IPS-18c (cell line): ENCODE results near the gene TPBGL.

ENCODE experiments used
- H3K4me3 ChIP-seq: 2 replicates; pipeline ENCODE4 v1.7.0; 2013; ENCODE audit warnings: low read depth, mild to moderate bottlenecking, low read length, moderate library complexity; ENCODE audit not compliant: insufficient read depth
- H3K9me3 ChIP-seq: one replicate; pipeline ENCODE4 v1.6.1; 2013; ENCODE audit warnings: mild to moderate bottlenecking, low read length, moderate library complexity; ENCODE audit not compliant: control insufficient read depth, insufficient read depth

The TPBGL gene

DNA sequence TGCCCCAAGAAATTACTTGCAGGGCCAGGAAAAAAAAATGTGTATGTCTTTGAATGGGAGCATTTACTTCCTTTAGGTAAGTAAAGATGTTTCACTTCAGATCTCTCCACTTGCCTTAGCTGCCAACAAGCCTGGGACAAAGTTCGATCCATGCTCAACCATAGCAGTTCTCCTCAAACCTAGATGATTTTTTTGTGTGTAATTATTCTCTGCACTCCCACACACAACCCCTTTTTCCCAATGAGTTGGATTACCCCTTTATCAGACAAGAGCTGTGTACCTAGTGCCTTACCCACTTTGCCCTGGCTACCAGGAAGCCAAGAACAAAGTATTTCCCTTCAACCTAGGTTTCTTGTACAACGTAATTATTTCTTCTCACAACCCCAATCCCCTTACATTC is 35.6 kb downstream of the TPBGL start:
- Histone ChIP-seq H3K4me3 (no peak overlapping the region), H3K9me3 (no peaks in the 10 kb centered on the region)

DNA sequence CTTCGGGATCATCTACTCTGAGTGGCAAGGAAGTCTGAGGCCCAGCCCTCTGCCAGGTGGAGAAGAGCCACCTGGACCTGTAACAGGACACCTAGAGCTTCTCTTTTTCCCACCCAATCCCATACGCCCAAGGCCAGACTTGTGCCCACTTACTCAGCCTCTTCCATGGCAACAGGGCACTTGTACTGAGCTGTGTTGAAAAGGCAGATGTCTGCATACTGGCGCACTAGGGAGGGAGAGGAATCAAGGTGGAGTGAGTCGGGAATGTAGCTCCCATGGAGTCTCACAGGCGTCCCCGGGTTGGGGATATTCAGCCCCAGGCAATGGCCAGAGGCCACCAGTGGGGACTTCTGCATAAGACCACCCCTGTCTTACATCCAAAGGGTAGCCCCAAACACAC is 36.1 kb downstream of the TPBGL start:
- no peaks in the 10 kb centered on the region for H3K9me3 ChIP-seq

DNA sequence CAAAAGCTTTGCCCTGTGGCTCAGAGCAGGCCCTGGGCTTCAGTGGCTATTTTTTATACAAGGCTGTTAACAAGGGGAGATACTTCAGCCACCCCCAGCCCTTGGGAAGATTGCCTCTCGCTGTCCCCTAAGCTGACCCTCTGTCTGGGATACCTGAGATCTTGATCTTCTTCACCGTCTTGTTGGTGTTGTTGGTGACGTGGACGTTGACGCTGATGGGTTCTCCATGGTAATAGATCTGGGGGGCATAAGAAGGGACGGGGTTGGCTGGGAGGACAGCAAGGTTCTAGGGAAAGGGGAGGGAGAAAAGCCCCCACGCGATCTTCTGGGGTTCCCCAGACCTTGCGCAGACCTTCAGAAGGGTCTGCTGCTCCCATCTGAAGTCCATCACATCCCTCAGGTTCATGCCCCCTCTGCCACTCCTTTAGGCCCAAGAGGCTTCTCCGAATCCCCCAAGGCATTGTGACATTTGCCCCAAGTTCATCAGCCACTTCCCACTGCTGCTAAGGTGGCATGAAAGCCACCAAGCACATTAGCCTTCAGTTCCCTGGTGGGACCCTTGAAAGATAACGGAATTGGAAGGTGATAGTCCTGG is 36.7 kb downstream of the TPBGL start:
- Histone ChIP-seq H3K9me3 (no peaks in the 10 kb centered on the region), H3K4me3 (no peak overlapping the region; the same call in 1 of the 2 replicates)

More for the DNA sequence above, 36.1 kb downstream of the TPBGL start:
- H3K4me3 ChIP-seq, result no peak overlapping the region

DNA sequence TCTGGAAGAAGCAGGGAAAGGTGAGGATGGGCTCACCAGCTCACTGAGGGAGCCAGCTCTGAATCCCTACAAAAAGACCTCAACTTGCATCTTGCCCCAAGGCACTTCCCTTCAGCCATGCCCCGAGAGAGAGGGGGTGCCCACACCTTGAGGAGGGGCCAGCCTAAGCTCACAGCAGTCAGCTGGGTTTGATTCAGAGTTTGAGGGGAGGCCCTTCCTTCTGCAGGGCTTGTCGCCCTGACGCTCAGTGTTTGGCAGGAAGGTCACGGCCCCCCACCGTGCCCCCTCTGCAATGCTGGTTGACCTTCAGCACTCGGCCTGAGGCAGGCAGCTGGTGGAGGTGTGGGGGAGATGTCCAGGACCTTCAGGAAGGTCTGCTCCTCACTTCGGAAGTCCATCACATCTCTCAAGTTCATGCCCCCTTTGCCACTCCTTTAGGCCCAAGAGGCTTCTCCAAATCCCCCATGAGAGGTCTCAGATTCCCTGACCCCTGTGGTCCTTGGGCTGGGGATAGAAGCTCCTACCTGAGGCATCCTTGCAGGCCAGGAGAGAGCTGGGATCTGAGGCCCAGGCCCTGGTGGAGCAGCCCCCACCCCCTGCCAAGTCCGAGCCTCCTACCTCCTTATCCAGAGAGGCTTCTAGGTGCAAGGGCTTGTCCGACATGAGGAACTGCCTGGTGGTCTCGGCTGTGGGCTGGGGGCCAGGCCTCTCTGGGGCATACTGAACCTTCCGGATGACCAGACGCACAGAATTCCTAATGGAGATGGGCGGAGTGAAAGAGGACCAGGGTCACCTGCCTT is 37.6 kb downstream of the TPBGL start:
- Histone ChIP-seq H3K4me3 (no peak overlapping the region), H3K9me3 (no peaks in the 10 kb centered on the region)

DNA sequence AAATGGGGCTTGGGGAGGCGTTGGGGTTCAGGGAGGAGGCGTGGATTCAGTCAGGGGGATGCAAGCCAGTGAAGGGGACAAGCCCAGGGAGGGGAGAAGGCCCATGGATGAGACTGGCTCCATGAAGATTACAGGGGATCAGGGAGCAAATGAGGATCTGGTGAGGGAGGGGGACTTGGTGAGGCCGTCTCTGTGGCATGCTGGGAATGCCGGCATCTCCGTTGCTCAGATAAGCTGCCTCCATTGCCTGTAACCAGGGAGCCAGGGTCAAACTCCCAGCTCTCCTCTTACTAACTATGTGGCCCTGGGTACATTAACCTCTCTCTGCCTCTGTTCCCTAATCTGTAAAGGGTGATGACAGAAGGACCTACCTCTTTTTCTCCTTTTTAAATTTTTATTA is 38.7 kb downstream of the TPBGL start:
- Histone ChIP-seq H3K9me3 (no peaks in the 10 kb centered on the region), H3K4me3 (no peak overlapping the region)

DNA sequence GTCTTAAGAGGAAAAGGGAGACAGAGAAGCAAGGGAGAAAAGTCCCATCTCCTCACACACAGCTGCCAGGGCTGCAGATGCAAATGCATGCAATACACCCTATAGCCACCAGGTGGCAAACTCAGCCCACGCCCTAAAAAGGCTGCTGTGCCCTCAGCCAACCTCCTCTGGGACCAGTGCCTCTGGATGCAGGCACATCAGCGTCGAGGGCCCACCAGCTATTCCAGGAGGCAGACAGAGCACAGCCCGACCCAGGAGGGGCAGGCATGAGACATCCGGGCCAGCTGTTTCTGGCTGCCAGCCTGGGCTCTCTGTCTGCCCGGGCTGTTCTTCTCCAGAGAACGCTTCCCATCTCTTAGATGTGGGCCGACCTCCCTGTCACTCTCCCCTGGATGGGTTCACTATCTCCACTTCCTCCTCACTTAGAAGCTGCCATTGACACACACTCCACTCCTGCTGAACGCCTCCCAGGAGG is 39.7 kb downstream of the TPBGL start:
- Histone ChIP-seq H3K4me3 (no peak overlapping the region), H3K9me3 (no peaks in the 10 kb centered on the region)

DNA sequence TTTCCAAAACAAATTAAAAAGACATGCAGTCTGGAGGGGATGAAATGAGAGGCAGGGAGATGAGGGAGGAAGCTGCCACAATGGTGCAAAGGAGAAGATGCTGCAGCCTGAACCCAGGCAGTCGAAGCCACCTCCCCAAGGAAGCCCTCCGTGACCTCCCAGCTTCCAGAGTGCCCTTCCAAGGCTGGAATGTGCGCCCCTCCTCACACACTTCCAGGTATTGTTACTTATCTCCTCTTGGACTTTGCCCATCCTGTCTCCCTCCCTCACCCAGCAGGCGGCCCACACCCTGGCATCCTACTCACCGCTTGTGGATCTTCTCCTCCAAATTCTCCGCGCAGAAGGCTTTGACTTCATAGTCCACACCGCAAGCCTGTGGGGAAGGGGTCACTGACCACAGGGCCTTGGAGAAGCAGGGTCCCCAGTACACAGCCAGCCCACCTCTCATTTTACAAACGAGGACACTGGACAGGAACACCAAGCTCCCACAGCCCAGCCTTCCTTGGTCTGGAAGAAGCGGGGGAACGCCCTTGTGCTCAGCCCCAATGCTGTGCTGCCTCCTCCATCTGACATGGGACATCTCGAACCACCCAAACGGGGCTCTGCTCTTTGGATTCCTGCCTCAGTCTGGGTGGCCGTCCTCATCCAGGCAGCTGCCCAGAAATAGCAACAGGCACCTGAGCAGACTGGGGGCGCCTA is 40.3 kb downstream of the TPBGL start:
- Histone ChIP-seq H3K9me3 (no peaks in the 10 kb centered on the region), H3K4me3 (no peak overlapping the region)

DNA sequence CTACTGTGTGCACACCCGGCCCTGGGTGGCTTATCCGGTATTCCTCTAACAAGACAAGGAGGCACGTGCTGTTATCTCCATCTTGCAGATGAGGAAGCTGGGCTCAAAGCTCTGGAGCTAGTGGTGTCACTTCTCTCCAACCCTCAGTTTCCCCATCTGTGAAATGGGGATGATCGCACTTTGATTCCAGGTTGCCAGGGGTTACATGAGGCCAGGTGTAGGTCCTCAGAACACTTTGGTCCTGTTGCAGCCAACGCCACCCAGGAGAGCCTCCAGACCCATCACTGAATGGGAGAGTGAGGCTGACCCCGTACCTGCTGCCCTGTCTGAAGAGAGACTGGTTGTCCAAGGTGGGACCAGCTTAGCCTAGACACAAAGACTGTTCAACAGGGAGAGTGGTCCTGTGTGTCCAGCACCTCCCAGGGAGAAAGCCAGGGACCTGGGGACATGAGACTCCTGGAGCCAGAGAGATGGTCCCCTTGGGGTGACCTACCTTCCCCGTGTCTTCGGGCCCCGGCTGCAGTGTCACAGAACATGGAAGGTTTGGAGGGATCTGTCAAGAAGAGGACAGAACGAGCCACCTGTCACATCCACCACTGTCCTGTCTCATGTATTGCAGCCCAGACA is 41.0 kb downstream of the TPBGL start:
- H3K4me3 ChIP-seq, result no peak overlapping the region
- H3K9me3 ChIP-seq, result no peaks in the 10 kb centered on the region

DNA sequence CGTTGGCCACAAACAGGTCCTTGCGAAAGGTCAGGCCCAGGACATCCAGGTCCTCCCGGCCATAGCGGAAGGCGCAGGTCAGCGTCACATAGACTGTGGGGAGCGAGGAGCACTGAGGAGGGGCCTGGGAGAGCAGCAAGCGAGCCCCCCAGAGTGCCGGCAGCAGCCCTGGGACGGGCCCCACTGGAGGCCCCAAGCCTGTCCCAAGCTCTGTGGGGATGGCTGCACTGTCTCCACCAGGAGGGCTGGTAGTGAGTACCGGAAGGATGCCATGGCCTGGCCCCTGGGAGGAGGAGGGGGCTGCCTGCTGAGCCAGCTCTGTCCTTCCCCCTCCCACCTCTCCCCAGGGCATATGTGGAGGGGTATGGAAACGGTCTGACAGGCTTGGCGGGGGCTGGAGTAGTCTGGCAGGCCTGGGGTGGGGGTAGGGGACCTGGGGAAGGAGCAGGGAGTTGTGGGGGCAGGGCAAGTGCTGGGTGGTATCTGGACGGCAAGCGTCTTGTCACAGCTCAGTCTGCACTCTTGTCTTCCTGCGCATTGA is 42.9 kb downstream of the TPBGL start:
- no peaks in the 10 kb centered on the region for H3K9me3 ChIP-seq
- no peak overlapping the region for H3K4me3 ChIP-seq

DNA sequence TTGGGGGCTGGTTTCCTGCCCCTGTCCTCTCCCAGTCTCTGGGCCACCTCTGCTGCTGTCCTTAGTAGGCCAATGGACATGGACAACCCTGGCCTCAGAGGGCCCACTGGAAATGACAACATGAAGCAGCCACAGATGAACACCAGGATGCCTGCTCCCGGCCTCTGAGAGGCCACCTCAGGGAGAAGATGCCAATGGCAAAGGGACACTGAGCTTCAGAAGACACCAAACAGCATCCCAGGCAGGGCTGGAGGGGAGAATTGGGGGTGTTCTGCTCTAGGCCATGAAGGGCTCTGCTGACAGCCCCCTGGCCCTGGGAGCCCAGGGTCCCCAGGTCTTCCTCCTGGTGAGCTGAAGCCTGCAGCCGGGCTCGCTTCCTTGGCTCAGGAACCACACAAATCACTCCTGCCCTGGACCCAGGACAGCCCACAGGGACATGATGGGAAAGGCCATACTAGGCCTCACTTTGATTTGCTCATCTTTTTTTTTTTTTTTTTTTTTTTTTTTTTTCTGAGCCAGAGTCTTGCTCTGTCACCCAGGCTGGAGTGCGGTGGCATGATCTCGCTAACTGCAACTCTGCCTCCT is 45.3 kb downstream of the TPBGL start:
- Histone ChIP-seq H3K9me3 (no peaks in the 10 kb centered on the region), H3K4me3 (no peak overlapping the region)

DNA sequence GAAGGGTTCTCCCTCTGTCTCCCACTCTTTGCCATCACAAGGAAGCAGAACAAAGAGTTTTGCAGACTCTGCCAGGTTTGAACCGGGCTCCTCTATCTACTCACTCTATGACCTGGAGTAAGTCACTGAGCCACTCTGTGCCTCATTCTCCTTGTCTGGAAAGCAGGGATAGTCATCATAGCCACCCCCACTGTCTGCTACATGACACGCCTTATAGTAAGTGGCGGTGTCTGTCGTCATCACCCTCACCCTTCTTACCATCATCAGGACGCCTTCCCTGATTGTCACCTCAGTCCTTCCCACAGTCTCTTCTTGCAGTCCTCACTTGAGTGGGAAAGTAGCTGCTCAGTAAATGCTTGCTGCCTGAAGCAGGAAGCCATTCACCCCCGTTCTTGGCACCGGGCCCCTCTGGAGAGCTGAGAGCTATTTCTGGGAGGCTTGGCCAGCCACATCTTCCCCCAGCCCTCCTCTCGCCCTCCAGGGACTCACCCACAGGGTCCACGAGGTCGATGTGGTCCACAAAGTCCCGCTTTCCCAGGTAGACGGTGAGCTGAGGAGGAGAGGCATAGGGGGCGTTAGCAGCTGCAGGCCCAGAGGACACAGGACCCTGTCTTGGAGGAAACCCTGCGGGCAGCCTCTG is 46.4 kb downstream of the TPBGL start:
- Histone ChIP-seq H3K9me3 (no peaks in the 10 kb centered on the region), H3K4me3 (no peak overlapping the region)

DNA sequence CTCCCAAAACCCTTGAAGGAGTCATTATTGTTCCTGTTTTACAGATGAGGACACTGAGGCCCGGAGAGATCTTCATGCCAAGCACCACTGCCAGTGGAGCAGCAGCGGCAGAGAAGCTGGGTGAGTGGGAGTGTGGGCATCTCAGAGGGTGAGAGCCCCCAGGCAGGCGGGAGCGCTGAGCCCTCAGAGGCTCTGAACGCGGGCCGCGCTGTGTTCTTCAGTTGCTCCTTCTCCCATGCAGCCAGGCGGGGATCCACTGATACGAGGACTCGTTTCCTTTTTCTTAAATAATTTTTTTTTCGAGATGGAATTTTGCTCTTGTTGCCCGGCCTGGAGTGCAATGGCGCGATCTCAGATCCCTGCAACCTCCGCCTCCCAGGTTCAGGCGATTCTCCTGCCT is 47.0 kb downstream of the TPBGL start:
- H3K4me3 ChIP-seq, result no peak overlapping the region
- no peaks in the 10 kb centered on the region for H3K9me3 ChIP-seq

DNA sequence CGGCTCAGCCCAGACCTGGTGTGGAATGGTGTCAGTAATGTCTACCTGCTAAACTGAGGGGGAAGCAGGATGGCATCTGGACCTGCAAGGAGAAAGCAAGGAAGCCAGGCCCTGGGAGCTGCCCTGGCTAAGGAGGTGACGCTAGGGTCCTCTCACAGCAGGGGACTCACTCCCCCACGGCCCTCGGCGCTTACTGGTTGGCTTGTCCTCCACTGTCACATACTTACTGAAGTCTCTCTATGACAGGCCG is 48.9 kb downstream of the TPBGL start:
- no peaks in the 10 kb centered on the region for H3K9me3 ChIP-seq
- H3K4me3 ChIP-seq, result no peak overlapping the region

DNA sequence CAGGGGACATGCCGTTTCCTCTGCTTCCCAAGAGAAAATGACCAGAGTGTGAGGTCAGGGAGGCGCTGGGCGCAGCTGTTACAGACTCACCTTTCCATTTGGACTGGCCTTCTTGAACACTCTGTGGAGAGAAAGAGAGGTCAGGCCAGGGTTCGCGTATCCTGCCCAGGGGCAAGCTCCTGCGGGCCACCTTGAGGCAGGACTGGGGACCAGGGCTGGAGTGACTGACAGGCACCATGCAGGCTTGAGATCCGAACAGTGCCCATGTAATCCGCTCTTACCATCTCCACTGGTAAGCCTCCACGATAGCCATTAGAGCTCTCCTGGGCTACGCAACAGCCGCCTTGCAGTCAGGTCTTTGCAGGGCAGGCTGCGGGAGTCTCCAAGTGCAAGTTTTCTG is 49.3 kb downstream of the TPBGL start:
- no peaks in the 10 kb centered on the region for H3K9me3 ChIP-seq
- no peak overlapping the region for H3K4me3 ChIP-seq

DNA sequence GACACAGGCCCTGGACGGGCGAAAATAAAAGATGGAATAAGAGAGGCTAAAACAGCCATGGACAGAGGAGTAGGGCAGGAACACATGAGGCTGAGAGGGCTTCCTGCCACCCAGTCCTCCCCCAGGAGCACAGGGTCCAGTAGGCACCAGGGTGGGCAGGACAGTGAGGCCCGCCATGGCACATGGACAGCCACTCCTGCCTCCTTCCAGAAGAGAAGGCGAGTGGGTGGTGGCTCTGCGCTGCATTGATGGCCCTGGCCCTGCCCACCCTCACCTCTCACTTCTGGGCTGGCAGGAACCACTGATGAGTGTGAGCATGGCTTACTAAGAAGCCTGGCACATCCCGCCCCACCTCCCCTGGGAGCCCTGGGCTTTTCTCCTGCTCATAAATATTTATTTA is 51.2 kb downstream of the TPBGL start:
- Histone ChIP-seq H3K4me3 (no peak overlapping the region), H3K9me3 (no peaks in the 10 kb centered on the region)

DNA sequence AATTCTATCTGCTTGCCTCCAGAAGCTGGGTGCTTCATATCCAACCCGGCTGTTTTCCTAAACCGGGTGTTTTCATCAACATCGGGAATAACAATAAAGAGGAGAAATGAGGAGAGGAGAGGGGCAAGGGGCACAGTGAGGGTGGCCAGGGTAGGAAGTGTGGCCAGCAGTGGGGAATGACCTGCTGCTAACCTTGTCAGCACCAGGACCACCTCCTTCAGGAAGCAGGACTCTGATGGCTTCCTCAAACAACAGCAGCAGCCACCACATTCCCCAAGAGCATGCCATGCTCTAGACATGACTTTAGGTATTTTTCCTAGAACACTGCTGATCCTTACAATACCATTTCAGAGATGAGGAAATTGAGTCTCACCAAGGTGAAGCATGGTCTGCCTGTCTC is 52.4 kb downstream of the TPBGL start:
- H3K9me3 ChIP-seq, result no peaks in the 10 kb centered on the region
- no peak overlapping the region for H3K4me3 ChIP-seq
